HepG2 (cell line): ENCODE results near the gene SPAG8. TPM values are rescaled to one million over a fixed set of nuclear protein-coding genes. Genes with fewer than 3 reads are reported as not detected.

Experiments
- CHCHD3 ChIP-seq: sonication (generic); formaldehyde crosslinking; IDR thresholded peaks from 2 replicates; pipeline ENCODE4 v1.8.0; 2022; ENCODE audit warnings: mild to moderate bottlenecking, missing genetic modification reagents, moderate library complexity
- HNRNPH1 ChIP-seq: fragments of 200-400 bp; formaldehyde crosslinking; optimal IDR thresholded peaks from 2 replicates; pipeline ENCODE3; 2017; ENCODE audit warnings: mild to moderate bottlenecking, low read depth, low read length
- JUN ChIP-seq: sonication (generic); formaldehyde crosslinking; IDR thresholded peaks from 2 replicates; pipeline ENCODE4 v1.4.0; 2020; ENCODE audit warnings: mild to moderate bottlenecking, missing genetic modification reagents
- KDM6A ChIP-seq: IDR thresholded peaks from 2 replicates; pipeline ENCODE4 v1.6.1; 2016; ENCODE audit warnings: low read depth
- MAFF ChIP-seq: IDR thresholded peaks from 2 replicates; pipeline ENCODE4 v1.6.1; 2011; ENCODE audit warnings: low read depth, low read length, improper control_type of control experiment
- MED8 ChIP-seq: sonication (generic); formaldehyde crosslinking; IDR thresholded peaks from 2 replicates; pipeline ENCODE4 v1.8.1; 2023; ENCODE audit warnings: mild to moderate bottlenecking, missing genetic modification reagents; ENCODE audit not compliant: insufficient replicate concordance
- RELA ChIP-seq: sonication (generic); formaldehyde crosslinking; IDR thresholded peaks from 2 replicates; pipeline ENCODE4 v1.4.0; 2020; ENCODE audit warnings: missing genetic modification reagents
- SETDB1 ChIP-seq: sonication (generic); formaldehyde crosslinking; IDR thresholded peaks from 2 replicates; pipeline ENCODE4 v1.5.1; 2020; ENCODE audit warnings: missing genetic modification reagents, mild to moderate bottlenecking, borderline replicate concordance
- TEAD2 ChIP-seq: sonication (generic); formaldehyde crosslinking; IDR thresholded peaks from 2 replicates; pipeline ENCODE4 v1.9.0; 2021; ENCODE audit warnings: missing genetic modification reagents
- TOE1 ChIP-seq: sonication (generic); formaldehyde crosslinking; IDR thresholded peaks from 2 replicates; pipeline ENCODE4 v1.4.0; 2020; ENCODE audit warnings: mild to moderate bottlenecking, missing genetic modification reagents
- ZNF18 ChIP-seq: sonication (generic); formaldehyde crosslinking; IDR thresholded peaks from 2 replicates; pipeline ENCODE4 v1.8.0; 2022; ENCODE audit warnings: mild to moderate bottlenecking, missing genetic modification reagents; ENCODE audit not compliant: insufficient replicate concordance
- ZNF207 ChIP-seq: fragments of 450-650 bp; IDR thresholded peaks from 2 replicates; pipeline ENCODE4 v1.6.1; 2016; ENCODE audit warnings: antibody characterized with exemption, borderline replicate concordance
- ZNF230 ChIP-seq: sonication (generic); formaldehyde crosslinking; IDR thresholded peaks from 2 replicates; pipeline ENCODE4 v1.4.0; 2020; ENCODE audit warnings: mild to moderate bottlenecking, missing genetic modification reagents
- ZNF512 ChIP-seq: sonication (generic); formaldehyde crosslinking; IDR thresholded peaks from 2 replicates; pipeline ENCODE4 v1.4.0; 2020; ENCODE audit warnings: mild to moderate bottlenecking, missing genetic modification reagents
- ZNF850 ChIP-seq: sonication (generic); formaldehyde crosslinking; conservative IDR thresholded peaks from 2 replicates; pipeline ENCODE4 v1.9.0; 2021; ENCODE audit warnings: mild to moderate bottlenecking, missing genetic modification reagents
- ZSCAN12 ChIP-seq: sonication (generic); formaldehyde crosslinking; IDR thresholded peaks from 2 replicates; pipeline ENCODE4 v1.9.0; 2021; ENCODE audit warnings: mild to moderate bottlenecking, missing genetic modification reagents
- polyA plus RNA-seq, 8 experiments: library from polyadenylated mRNA; depleted of rRNA in 3 of 8; stranded (reverse) in 7 of 8; unstranded in 1 of 8; fragments of >200 nt; fragmentation: Illumina TruSeq in 4 of 8; extraction: Trizol in 4 of 8; gene quantifications; 2 replicates each; pipeline versions ENCODE4 v1.2.1 to v1.2.3, GENCODE V29; 2011 to 2016; ENCODE audit warnings: low read depth in 4 of 8, missing spikeins in 1 of 8, mixed read lengths in 1 of 8; ENCODE audit not compliant: insufficient read depth in 1 of 8
- total RNA-seq, 5 experiments: library from RNA; depleted of rRNA; stranded (reverse); fragments of >200 nt; fragmentation: Illumina TruSeq; extraction: Trizol; gene quantifications; 2 replicates each; pipeline ENCODE4 v1.2.3, GENCODE V29; 2016; ENCODE audit warnings: low read depth in 1 of 5
- TF ChIP-seq, protein P1 (sequence below): sonication (generic); formaldehyde crosslinking; IDR thresholded peaks from 2 replicates; pipeline ENCODE4 v1.4.0; 2020; ENCODE audit warnings: low read depth, mild to moderate bottlenecking, missing genetic modification reagents
- TF ChIP-seq, protein P2 (sequence below): sonication (generic); formaldehyde crosslinking; IDR thresholded peaks from 2 replicates; pipeline ENCODE4 v1.4.0; 2020; ENCODE audit warnings: missing genetic modification reagents, borderline replicate concordance
- TF ChIP-seq, protein P3 (sequence below): sonication (generic); formaldehyde crosslinking; IDR thresholded peaks from 2 replicates; pipeline ENCODE4 v1.4.0; 2020; ENCODE audit warnings: mild to moderate bottlenecking, missing genetic modification reagents

SPAG8 gene
- total and polyA plus RNA-seq, 2 of the 13 experiments (the other 11 are each of a cell fraction or from before 2014, with no cell fraction given), result 0.18 to 0.27 TPM

DNA sequence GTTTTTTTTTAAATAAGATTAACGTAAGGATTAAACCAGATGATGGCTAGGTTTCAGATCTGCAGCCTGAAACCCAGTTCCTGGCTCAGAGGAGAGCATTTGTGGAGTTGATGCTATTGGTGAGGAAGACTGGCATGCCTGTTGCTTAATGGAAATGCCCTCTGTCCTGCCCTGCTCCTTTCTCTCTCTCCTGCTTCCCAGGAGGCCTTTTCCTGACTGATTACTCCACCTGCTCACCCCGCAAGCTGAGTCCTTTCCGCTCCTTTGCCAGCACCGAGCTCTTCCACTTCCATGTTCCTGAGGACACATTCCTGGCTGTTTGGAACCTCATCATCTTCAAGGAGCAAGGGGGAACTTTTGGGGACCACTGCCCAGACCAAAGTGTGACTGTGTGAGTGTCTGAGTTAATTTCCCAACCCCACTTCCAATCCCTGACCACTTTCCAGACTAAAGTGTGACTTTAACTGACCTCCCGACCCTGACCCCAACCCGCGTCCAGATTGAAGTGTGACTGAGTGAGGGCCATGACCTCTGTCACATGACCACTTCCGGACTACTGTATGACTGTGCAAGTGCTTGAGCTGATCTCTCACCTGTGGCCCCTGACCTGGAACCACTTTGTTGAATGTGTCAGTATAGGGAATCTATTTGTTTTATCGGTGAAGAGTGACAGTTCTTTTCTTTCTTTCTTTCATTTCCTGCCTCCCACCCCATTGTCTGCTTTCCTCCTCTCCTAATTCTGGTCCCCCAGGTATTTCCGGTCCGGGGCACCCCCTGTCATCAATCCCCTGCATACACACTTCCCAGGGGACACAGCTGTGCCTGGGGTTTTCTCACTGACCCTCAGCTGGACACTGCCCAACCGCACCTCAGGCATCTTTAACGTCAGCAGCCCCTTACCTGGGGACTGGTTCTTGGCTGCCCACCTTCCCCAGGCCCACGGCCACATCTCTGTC lies 22.5 kb upstream of the SPAG8 start (continued):
- TF ChIP-seq HNRNPH1 (no peak), JUN (CRISPR knock-in tag) (0 out of 2 replicates have a peak, but pooled peaks have one; percentile 23), TOE1 (CRISPR knock-in tag) (no peak), TEAD2 (CRISPR knock-in tag) (no peak), ZNF18 (CRISPR knock-in tag) (no peak), RELA (CRISPR knock-in tag) (no peak), KDM6A (CRISPR knock-in tag) (no peak), CHCHD3 (CRISPR knock-in tag) (no peak), ZSCAN12 (CRISPR knock-in tag) (no peak), SETDB1 (CRISPR knock-in tag) (no peak), MED8 (no peak), ZNF512 (CRISPR knock-in tag) (no peak), ZNF230 (no peak), ZNF207 (no peak), MAFF (no peak), ZNF850 (CRISPR knock-in tag) (no peak)
- TF ChIP-seq, protein P1, sequence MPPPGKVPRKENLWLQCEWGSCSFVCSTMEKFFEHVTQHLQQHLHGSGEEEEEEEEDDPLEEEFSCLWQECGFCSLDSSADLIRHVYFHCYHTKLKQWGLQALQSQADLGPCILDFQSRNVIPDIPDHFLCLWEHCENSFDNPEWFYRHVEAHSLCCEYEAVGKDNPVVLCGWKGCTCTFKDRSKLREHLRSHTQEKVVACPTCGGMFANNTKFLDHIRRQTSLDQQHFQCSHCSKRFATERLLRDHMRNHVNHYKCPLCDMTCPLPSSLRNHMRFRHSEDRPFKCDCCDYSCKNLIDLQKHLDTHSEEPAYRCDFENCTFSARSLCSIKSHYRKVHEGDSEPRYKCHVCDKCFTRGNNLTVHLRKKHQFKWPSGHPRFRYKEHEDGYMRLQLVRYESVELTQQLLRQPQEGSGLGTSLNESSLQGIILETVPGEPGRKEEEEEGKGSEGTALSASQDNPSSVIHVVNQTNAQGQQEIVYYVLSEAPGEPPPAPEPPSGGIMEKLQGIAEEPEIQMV (CRISPR knock-in tag), result no peak
- TF ChIP-seq, protein P2, sequence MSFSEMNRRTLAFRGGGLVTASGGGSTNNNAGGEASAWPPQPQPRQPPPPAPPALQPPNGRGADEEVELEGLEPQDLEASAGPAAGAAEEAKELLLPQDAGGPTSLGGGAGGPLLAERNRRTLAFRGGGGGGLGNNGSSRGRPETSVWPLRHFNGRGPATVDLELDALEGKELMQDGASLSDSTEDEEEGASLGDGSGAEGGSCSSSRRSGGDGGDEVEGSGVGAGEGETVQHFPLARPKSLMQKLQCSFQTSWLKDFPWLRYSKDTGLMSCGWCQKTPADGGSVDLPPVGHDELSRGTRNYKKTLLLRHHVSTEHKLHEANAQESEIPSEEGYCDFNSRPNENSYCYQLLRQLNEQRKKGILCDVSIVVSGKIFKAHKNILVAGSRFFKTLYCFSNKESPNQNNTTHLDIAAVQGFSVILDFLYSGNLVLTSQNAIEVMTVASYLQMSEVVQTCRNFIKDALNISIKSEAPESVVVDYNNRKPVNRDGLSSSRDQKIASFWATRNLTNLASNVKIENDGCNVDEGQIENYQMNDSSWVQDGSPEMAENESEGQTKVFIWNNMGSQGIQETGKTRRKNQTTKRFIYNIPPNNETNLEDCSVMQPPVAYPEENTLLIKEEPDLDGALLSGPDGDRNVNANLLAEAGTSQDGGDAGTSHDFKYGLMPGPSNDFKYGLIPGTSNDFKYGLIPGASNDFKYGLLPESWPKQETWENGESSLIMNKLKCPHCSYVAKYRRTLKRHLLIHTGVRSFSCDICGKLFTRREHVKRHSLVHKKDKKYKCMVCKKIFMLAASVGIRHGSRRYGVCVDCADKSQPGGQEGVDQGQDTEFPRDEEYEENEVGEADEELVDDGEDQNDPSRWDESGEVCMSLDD (CRISPR knock-in tag), result no peak
- TF ChIP-seq, protein P3, sequence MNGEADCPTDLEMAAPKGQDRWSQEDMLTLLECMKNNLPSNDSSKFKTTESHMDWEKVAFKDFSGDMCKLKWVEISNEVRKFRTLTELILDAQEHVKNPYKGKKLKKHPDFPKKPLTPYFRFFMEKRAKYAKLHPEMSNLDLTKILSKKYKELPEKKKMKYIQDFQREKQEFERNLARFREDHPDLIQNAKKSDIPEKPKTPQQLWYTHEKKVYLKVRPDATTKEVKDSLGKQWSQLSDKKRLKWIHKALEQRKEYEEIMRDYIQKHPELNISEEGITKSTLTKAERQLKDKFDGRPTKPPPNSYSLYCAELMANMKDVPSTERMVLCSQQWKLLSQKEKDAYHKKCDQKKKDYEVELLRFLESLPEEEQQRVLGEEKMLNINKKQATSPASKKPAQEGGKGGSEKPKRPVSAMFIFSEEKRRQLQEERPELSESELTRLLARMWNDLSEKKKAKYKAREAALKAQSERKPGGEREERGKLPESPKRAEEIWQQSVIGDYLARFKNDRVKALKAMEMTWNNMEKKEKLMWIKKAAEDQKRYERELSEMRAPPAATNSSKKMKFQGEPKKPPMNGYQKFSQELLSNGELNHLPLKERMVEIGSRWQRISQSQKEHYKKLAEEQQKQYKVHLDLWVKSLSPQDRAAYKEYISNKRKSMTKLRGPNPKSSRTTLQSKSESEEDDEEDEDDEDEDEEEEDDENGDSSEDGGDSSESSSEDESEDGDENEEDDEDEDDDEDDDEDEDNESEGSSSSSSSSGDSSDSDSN (CRISPR knock-in tag), result no peak
